ENCODE data around the gene GPRASP1. TPM values are rescaled to one million over a fixed set of nuclear protein-coding genes. Genes with fewer than 3 reads are reported as not detected.

The GPRASP1 gene
- total and polyA plus RNA-seq, 2 of the 13 experiments (the other 11 are each of a cell fraction or from before 2014, with no cell fraction given), result 0.38 to 1.4 TPM

DNA sequence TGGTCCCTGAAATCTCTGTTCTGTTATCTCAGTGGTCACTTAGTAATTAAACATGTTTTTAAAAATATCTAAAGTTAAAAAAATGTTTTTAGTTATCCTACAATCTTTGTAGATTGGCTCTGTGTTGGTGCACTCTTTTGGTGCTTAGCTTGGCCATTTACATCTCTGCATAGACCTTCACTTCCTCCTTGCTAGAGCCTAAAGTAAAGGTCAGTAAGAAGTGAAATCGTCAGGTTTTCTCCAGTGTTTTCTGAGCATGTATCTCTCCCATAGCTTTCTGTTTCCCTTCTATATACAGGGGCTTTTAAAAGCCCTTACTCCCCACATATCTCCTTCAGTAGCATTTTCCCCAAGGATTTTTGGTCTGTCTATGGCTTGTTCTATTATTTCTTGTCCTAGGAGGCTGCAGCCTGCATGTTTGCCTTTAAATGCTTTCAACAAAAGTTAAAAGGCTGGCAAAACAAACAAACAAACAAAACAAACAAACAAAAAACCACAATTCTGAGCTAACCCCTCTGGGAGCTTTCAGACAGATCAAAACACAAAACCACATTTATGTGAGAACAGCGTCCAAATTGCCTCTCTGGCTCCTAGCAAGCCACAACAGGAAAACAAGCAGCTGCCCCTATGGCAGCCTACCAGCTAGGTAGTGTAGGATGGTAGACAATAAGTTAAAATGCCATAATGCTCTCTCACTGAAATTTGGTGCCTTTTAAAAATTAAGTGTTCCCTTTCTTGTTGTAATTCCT lies 33.7 kb downstream of the GPRASP1 start:
- Histone ChIP-seq H3K27ac (ENCODE audit: extremely low read length, insufficient read depth, low read length) (no peak overlapping the region), H3K9me3 (ENCODE audit: low read length) (peaks cover 5% of the 10 kb centered on the region), H3K36me3 (replicated peaks in 1 of 2; ENCODE audit: control insufficient read depth in 1 of 2, insufficient read depth in 2 of 2, low read length in 2 of 2) (no peaks in the 10 kb centered on the region), H3K4me2 (ENCODE audit: low read depth, low read length) (no peak overlapping the region), H3K4me3 (replicated peaks in 1 of 3; ENCODE audit: insufficient read depth in 1 of 3, low read depth in 2 of 3, low read length in 3 of 3) (no peak overlapping the region), H2AFZ (ENCODE audit: low read length) (no peak overlapping the region), H3K79me2 (ENCODE audit: insufficient read depth, low read length) (no peaks in the 10 kb centered on the region), H3K27me3 (ENCODE audit: control insufficient read depth in 1 of 2, insufficient read depth in 2 of 2, low read length in 2 of 2) (no peaks in the 10 kb centered on the region), H3K4me1 (ENCODE audit: insufficient read depth, low read length) (no peaks in the 10 kb centered on the region), H3K9ac (ENCODE audit: insufficient read depth, low read depth, low read length) (no peak overlapping the region), H4K20me1 (ENCODE audit: insufficient read depth, low read length) (no peaks in the 10 kb centered on the region)
- 96% methylated on average over 2 of the region's 2 CpGs for WGBS (ENCODE audit: low lambda C conversion rate)
- DNase-seq (ENCODE audit: low spot score) (no peak), ATAC-seq (no peak), FAIRE-seq (no peak)
- CTCF ChIA-PET (ENCODE audit: low intra/inter-chr PET ratio, low total read pairs), result no interaction called here
- BruUV-seq (replicated peaks), result no TSS peak
- no peak for TF ChIP-seq WIZ (CRISPR knock-in tag; IDR thresholded peaks at IDR 0.05)
- intact Hi-C loops (cut with micrococcal nuclease; ENCODE audit: unreplicated experiment) (no loop called here), in situ Hi-C loops (cut with HindIII; ENCODE audit: extremely low pct_ligation_motif_present, low pct_unique_long_range_greater_than_20kb) (no loop called here)
- POLR2A ChIA-PET, result no interaction called here

DNA sequence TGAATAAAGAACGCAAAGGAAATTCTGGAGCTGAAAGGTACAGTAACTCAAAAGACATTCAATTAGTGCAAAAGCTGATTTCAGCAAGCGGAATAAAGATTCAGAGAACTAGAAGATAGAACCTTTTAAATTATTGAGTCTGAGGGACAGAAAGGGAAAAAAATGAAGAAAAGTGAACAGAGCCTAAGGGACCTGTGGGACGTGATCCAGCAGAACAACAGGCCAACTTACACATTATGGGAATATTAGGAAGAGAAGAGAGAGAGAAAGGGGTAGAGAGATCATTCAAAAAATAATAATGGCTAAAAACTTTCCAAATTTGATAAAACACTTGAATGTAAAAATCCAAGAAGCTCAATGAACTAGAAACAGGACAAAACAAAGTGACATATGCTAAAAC lies 43.5 kb downstream of the GPRASP1 start:
- TF ChIP-seq ZNF652 (CRISPR knock-in tag; IDR thresholded peaks at IDR 0.05; ENCODE audit: borderline replicate concordance, low read depth) (no peak), SIX1 (CRISPR knock-in tag; IDR thresholded peaks at IDR 0.05; ENCODE audit: borderline replicate concordance) (no peak)
- no peak for ATAC-seq
- no peak for DNase-seq (ENCODE audit: low spot score)
- WGBS (ENCODE audit: low lambda C conversion rate), result 96% methylated on average over 3 of the region's 3 CpGs
- Histone ChIP-seq H3K36me3 (replicated peaks in 1 of 2; ENCODE audit: control insufficient read depth in 1 of 2, insufficient read depth in 2 of 2, low read length in 2 of 2) (no peaks in the 10 kb centered on the region), H3K9ac (ENCODE audit: insufficient read depth, low read depth, low read length) (no peak overlapping the region), H4K20me1 (ENCODE audit: insufficient read depth, low read length) (no peaks in the 10 kb centered on the region), H3K4me2 (ENCODE audit: low read depth, low read length) (no peak overlapping the region), H3K4me1 (ENCODE audit: insufficient read depth, low read length) (no peaks in the 10 kb centered on the region), H3K27ac (ENCODE audit: extremely low read length, insufficient read depth, low read length) (no peak overlapping the region), H3K4me3 (replicated peaks in 1 of 3; ENCODE audit: insufficient read depth in 1 of 3, low read depth in 2 of 3, low read length in 3 of 3) (no peak overlapping the region), H3K79me2 (ENCODE audit: insufficient read depth, low read length) (no peaks in the 10 kb centered on the region), H2AFZ (ENCODE audit: low read length) (no peak overlapping the region), H3K27me3 (ENCODE audit: control insufficient read depth in 1 of 2, insufficient read depth in 2 of 2, low read length in 2 of 2) (no peaks in the 10 kb centered on the region), H3K9me3 (ENCODE audit: low read length) (no peaks in the 10 kb centered on the region)
- no TSS peak for BruUV-seq (replicated peaks)
- in situ Hi-C loops (cut with HindIII; ENCODE audit: extremely low pct_ligation_motif_present, low pct_unique_long_range_greater_than_20kb) (no loop called here), intact Hi-C loops (cut with micrococcal nuclease; ENCODE audit: unreplicated experiment) (no loop called here)
- CTCF ChIA-PET (ENCODE audit: low intra/inter-chr PET ratio, low total read pairs), result no interaction called here
- no peak for FAIRE-seq
- POLR2A ChIA-PET, result no interaction called here
